Measurements from ENCODE around the gene ENC1. TPM values are rescaled to one million over a fixed set of nuclear protein-coding genes. Genes with fewer than 3 reads are reported as not detected.

Gene ENC1
- total RNA-seq, 1 experiment from 2014 or later: 30.0 TPM

GRCh38 chr5:74622122-74622521 lies 18.4 kb downstream of the ENC1 start:
- ChIA-PET POLR2A (no interaction called here), RAD21 (ENCODE audit: low non-redundant PET in 1 of 2, low total read pairs in 2 of 2, uncharacterized antibody in 2 of 2, unreplicated experiment in 2 of 2) (no interaction called here), CTCF (interaction anchor here (0.7 kb wide), 1 partner anchor 31 kb away, joined by 3 read pairs; no protein-coding TSS in a partner anchor)
- Histone ChIP-seq H2AFZ (ENCODE audit: low read depth, low read length, poor library complexity, severe bottlenecking) (no peak overlapping the region), H3K9ac (ENCODE audit: low read length) (no peak overlapping the region), H3K9me2 (ENCODE audit: insufficient read depth) (no peaks in the 10 kb centered on the region), H3K79me2 (ENCODE audit: insufficient read depth, low read length) (no peaks in the 10 kb centered on the region), H3K27me3 (ENCODE audit: insufficient read depth, low read length) (no peaks in the 10 kb centered on the region), H4K20me1 (ENCODE audit: insufficient read depth) (no peaks in the 10 kb centered on the region), H3K36me3 (ENCODE audit: control insufficient read depth in 1 of 2, insufficient read depth in 2 of 2, low read length in 2 of 2) (no peaks in the 10 kb centered on the region), H3K9me3 (ENCODE audit: control insufficient read depth in 1 of 2, insufficient read depth in 1 of 2, low read depth in 1 of 2, low read length in 2 of 2) (no peaks in the 10 kb centered on the region), H3K27ac (ENCODE audit: low read depth, low read length) (no peak overlapping the region), H3K4me2 (ENCODE audit: low read length) (no peak overlapping the region), H3K4me1 (ENCODE audit: control insufficient read depth in 1 of 2, insufficient read depth in 2 of 2, low read length in 2 of 2) (peaks cover 31 to 36% of the 10 kb centered on the region in 2 experiments), H3K4me3 (replicated peaks in 1 of 2; ENCODE audit: low read depth in 1 of 2, low read length in 2 of 2) (no peak overlapping the region)
- no peak for DNase-seq (ENCODE audit: low read depth, low spot score)
- intact Hi-C loops (cut with micrococcal nuclease): no loop called here
- ATAC-seq: no peak
- BruUV-seq (replicated peaks): no TSS peak
- no peak for TF ChIP-seq EGR1 (IDR thresholded peaks at IDR 0.05; ENCODE audit: low read depth)
- no peak for TF ChIP-seq SRF (IDR thresholded peaks at IDR 0.05; ENCODE audit: low read depth)
- TF ChIP-seq POLR2AphosphoS5 (IDR thresholded peaks at IDR 0.05; ENCODE audit: low read depth, low read length): no peak
- TF ChIP-seq FOSL1 (IDR thresholded peaks at IDR 0.05; ENCODE audit: low read depth): no peak
- TF ChIP-seq, protein P1, sequence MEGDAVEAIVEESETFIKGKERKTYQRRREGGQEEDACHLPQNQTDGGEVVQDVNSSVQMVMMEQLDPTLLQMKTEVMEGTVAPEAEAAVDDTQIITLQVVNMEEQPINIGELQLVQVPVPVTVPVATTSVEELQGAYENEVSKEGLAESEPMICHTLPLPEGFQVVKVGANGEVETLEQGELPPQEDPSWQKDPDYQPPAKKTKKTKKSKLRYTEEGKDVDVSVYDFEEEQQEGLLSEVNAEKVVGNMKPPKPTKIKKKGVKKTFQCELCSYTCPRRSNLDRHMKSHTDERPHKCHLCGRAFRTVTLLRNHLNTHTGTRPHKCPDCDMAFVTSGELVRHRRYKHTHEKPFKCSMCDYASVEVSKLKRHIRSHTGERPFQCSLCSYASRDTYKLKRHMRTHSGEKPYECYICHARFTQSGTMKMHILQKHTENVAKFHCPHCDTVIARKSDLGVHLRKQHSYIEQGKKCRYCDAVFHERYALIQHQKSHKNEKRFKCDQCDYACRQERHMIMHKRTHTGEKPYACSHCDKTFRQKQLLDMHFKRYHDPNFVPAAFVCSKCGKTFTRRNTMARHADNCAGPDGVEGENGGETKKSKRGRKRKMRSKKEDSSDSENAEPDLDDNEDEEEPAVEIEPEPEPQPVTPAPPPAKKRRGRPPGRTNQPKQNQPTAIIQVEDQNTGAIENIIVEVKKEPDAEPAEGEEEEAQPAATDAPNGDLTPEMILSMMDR (IDR thresholded peaks at IDR 0.05 in 2 of 3, conservative IDR thresholded peaks at IDR 0.05 in 1 of 3; ENCODE audit: borderline replicate concordance in 1 of 3, insufficient read depth in 1 of 3, low read depth in 2 of 3, low read length in 2 of 3): no peak
- TF ChIP-seq CBX3 (IDR thresholded peaks at IDR 0.05; ENCODE audit: low read depth): no peak
- no peak for TF ChIP-seq CEBPB (IDR thresholded peaks at IDR 0.05; ENCODE audit: low read depth)
- TF ChIP-seq SP1 (IDR thresholded peaks at IDR 0.05; ENCODE audit: low read depth): no peak
- no peak for TF ChIP-seq YY1 (IDR thresholded peaks at IDR 0.05; ENCODE audit: extremely low read depth, insufficient replicate concordance, low read depth, low read length)
- no peak for TF ChIP-seq ZNF274 (IDR thresholded peaks at IDR 0.05; ENCODE audit: low read depth, low read length)
- TF ChIP-seq ZBTB33 (IDR thresholded peaks at IDR 0.05; ENCODE audit: extremely low read depth, insufficient replicate concordance, low read length): no peak
- TF ChIP-seq POLR2A (IDR thresholded peaks at IDR 0.05; ENCODE audit: borderline replicate concordance, extremely low read depth, insufficient read depth, insufficient read length): no peak
- TF ChIP-seq MAX (IDR thresholded peaks at IDR 0.05): no peak
- TF ChIP-seq ZFX (IDR thresholded peaks at IDR 0.05): no peak
- TF ChIP-seq SIN3A (IDR thresholded peaks at IDR 0.05; ENCODE audit: low read depth): no peak
- TF ChIP-seq EZH2phosphoT487 (IDR thresholded peaks at IDR 0.05; ENCODE audit: borderline replicate concordance): no peak

All from HCT116 (cell line).